ENCODE measurements around the gene C6orf89. TPM values are rescaled to one million over a fixed set of nuclear protein-coding genes. Genes with fewer than 3 reads are reported as not detected.
"Not testable (repeated sequence)": the region's sequence is repeated elsewhere in the genome, so short reads cannot be mapped to it uniquely, and the experiment has no call there.

The C6orf89 gene
- polyA plus RNA-seq, 1 donor from 2014 or later, result 24.6 TPM

GRCh38 chr6:36890112-36890663, 4.4 kb downstream of the C6orf89 start:
- Histone ChIP-seq H3K4me2 (ENCODE audit: low read length) (no peak overlapping the region), H4K20me1 (ENCODE audit: insufficient read depth) (no peaks in the 10 kb centered on the region), H3K27ac (ENCODE audit: low read length) (no peak overlapping the region), H3K9me3 (ENCODE audit: low read length) (no peaks in the 10 kb centered on the region), H3K4me3 (ENCODE audit: low read length) (no peak overlapping the region), H3K9me2 (ENCODE audit: insufficient read depth, low read length) (no peaks in the 10 kb centered on the region), H3K36me3 (ENCODE audit: insufficient read depth, low read length) (no peaks in the 10 kb centered on the region), H2AFZ (ENCODE audit: low read depth, low read length) (no peak overlapping the region), H3K27me3 (ENCODE audit: insufficient read depth, low read depth, low read length) (no peaks in the 10 kb centered on the region), H3F3A (ENCODE audit: insufficient read depth, low read length, poor library complexity, severe bottlenecking) (peaks cover 3% of the 10 kb centered on the region), H3K9ac (ENCODE audit: low read length) (no peak overlapping the region), H3K79me2 (replicated peaks; ENCODE audit: insufficient read depth, low read length) (peaks cover 14% of the 10 kb centered on the region)
- no peak for TF ChIP-seq REST (IDR thresholded peaks at IDR 0.05; ENCODE audit: borderline replicate concordance)
- TF ChIP-seq EP300 (conservative IDR thresholded peaks at IDR 0.05; ENCODE audit: poor library complexity, severe bottlenecking), result no peak
- no peak for TF ChIP-seq CTCF (IDR thresholded peaks at IDR 0.05; ENCODE audit: poor library complexity, severe bottlenecking)
- no peak for TF ChIP-seq SMC3 (conservative IDR thresholded peaks at IDR 0.05; ENCODE audit: poor library complexity)
- TF ChIP-seq EZH2 (IDR thresholded peaks at IDR 0.05; ENCODE audit: borderline replicate concordance, insufficient read depth, low read length, poor library complexity, severe bottlenecking), result no peak
- no peak for TF ChIP-seq POLR2AphosphoS5 (IDR thresholded peaks at IDR 0.05)

DNA sequence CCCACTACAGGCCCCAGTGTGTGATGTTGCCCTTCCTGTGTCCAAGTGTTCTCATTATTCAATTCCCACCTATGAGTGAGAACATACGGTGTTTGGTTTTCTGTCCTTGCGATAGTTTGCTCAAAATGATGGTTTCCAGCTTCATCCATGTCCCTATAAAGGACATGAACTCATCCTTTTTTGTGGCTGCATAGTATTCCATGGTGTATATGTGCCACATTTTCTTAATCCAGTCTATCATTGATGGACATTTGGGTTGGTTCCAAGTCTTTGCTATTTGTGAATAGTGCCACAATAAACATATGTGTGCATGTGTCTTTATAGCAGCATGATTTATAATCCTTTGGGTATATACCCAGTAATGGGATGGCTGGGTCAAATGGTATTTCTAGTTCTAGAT, 5.4 kb downstream of the C6orf89 start:
- H3K9me2 ChIP-seq (ENCODE audit: insufficient read depth, low read length); H3F3A ChIP-seq (ENCODE audit: insufficient read depth, low read length, poor library complexity, severe bottlenecking); H3K27ac ChIP-seq (ENCODE audit: low read length); H3K27me3 ChIP-seq (ENCODE audit: insufficient read depth, low read depth, low read length); H3K4me3 ChIP-seq (ENCODE audit: low read length); H4K20me1 ChIP-seq (ENCODE audit: insufficient read depth); H2AFZ ChIP-seq (ENCODE audit: low read depth, low read length); H3K9me3 ChIP-seq (ENCODE audit: low read length); H3K9ac ChIP-seq (ENCODE audit: low read length); H3K4me2 ChIP-seq (ENCODE audit: low read length); H3K36me3 ChIP-seq (ENCODE audit: insufficient read depth, low read length): not testable (repeated sequence)
- H3K79me2 ChIP-seq (replicated peaks; ENCODE audit: insufficient read depth, low read length), result peaks cover 12% of the 10 kb centered on the region

DNA sequence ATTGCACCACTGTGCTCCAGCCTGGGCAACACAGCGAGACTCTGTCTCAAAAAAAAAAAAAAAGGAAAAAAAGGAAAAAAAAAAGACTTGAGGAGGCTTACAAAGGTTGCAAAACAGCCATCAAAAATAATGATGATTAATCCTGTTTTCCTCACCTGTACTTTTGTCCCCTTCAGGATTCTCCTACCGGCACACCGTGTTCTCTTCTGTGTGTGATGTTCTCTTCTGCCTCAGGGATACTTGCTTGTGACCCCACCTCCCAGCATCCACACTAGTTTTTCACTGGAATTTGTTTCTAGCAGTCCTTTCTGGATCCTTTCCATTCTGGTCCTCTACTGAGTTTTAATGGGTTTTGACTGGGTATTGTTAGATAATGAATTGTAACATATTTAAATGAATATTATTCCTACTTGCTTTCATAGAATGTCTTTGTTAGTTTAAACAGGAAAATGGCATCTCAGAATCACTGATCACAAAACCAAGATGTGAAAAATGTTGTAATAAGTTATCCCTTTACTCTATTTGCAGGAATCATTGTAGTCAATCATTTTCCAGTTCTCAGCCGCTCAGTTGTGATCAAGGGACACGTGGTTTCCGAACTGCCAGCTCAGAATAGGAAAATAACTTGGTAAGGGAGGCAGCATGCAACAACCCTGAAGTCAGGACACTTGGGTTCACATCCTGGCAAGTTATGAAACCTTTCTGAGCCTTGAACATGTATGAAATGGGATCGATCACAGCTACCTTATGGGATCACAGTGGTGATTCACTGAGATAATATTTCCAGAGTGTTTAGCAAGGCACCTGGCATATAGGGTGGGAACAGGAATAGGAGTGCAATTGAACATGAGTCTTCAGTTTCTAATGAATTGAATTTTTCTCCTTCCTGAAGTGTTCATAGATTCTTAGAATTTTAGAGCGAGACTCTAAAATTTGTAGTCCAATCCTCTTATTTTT, 8.5 kb downstream of the C6orf89 start:
- peaks cover 4% of the 10 kb centered on the region for H3K79me2 ChIP-seq (replicated peaks; ENCODE audit: insufficient read depth, low read length)
- no peaks in the 10 kb centered on the region for H3F3A ChIP-seq (ENCODE audit: insufficient read depth, low read length, poor library complexity, severe bottlenecking)
- no peak overlapping the region for H3K4me3 ChIP-seq (ENCODE audit: low read length)
- H3K9ac ChIP-seq (ENCODE audit: low read length), result no peak overlapping the region
- no peak overlapping the region for H3K4me2 ChIP-seq (ENCODE audit: low read length)
- H4K20me1 ChIP-seq (ENCODE audit: insufficient read depth), result no peaks in the 10 kb centered on the region
- no peaks in the 10 kb centered on the region for H3K27me3 ChIP-seq (ENCODE audit: insufficient read depth, low read depth, low read length)
- H3K9me2 ChIP-seq (ENCODE audit: insufficient read depth, low read length), result no peaks in the 10 kb centered on the region
- H3K9me3 ChIP-seq (ENCODE audit: low read length), result no peaks in the 10 kb centered on the region
- no peak overlapping the region for H2AFZ ChIP-seq (ENCODE audit: low read depth, low read length)
- peaks cover 3% of the 10 kb centered on the region for H3K36me3 ChIP-seq (ENCODE audit: insufficient read depth, low read length)
- no peak overlapping the region for H3K27ac ChIP-seq (ENCODE audit: low read length)
- TF ChIP-seq MXI1 (conservative IDR thresholded peaks at IDR 0.05; ENCODE audit: poor library complexity, severe bottlenecking) (no peak), POLR2AphosphoS5 (IDR thresholded peaks at IDR 0.05) (no peak), TAF1 (IDR thresholded peaks at IDR 0.05; ENCODE audit: low read depth) (no peak), CTCF (IDR thresholded peaks at IDR 0.05; ENCODE audit: poor library complexity, severe bottlenecking) (no peak), RAD21 (conservative IDR thresholded peaks at IDR 0.05) (no peak), EP300 (conservative IDR thresholded peaks at IDR 0.05; ENCODE audit: poor library complexity, severe bottlenecking) (no peak), SMC3 (conservative IDR thresholded peaks at IDR 0.05; ENCODE audit: poor library complexity) (no peak), EZH2 (IDR thresholded peaks at IDR 0.05; ENCODE audit: borderline replicate concordance, insufficient read depth, low read length, poor library complexity, severe bottlenecking) (no peak)

All from neural cell (in vitro differentiated cells).